Esophagus mucosa (tissue), 1 donor: ENCODE results near the gene PKLR. TPM values are rescaled to one million over a fixed set of nuclear protein-coding genes. Genes with fewer than 3 reads are reported as not detected.

ENCODE experiments used
- ATAC-seq: fragments of 200-7000 bp; cut with Tn5 transposase; one replicate; pipeline ENCODE4 v1.9.1; 2020
- total RNA-seq: library from RNA; stranded (reverse); gene quantifications from one replicate; pipeline ENCODE4 v1.2.4, GENCODE V29; 2023
- donor health status: DM: yes; HTN: yes; CAD: no.

Gene PKLR
- total RNA-seq, 1 donor from 2014 or later, result 0.20 TPM

DNA sequence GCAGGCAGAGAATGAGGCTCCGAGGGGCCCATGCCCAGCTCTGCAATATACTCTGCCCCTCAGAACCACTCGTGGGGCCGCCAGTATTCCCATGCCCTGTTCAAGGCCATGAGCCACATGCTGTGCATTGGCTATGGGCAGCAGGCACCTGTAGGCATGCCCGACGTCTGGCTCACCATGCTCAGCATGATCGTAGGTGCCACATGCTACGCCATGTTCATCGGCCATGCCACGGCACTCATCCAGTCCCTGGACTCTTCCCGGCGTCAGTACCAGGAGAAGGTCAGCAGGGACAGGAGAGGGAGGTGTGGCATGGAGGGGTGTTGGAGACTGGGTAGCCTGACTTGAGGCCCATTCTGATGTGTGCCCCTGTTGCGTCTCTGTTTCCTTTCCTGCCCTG lies 16.8 kb downstream of the PKLR start:
- no peak for ATAC-seq

- no peak for ATAC-seq
Measured at GRCh38 chr1:155282488-155283091, 18.6 kb downstream of the PKLR start.

DNA sequence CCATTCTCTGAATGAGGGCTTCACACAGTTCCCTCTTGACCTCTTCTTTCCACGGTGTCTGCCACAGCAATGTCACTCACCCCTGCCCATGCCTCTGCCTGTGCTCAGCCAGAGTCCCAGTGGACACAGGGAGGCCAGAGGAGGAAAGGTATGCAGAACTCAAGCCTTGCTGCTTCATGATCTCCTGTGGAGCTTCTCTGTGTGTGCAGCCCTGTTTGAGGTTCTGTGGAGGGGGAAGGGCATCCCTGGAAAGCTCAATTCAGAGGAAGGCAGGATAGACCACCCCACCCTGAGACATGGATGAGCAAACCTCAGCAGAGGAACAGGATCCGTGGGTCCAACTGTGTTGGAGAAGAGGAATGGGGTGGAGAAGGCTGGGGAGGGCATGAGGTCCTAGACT lies 22.0 kb downstream of the PKLR start:
- no peak for ATAC-seq

DNA sequence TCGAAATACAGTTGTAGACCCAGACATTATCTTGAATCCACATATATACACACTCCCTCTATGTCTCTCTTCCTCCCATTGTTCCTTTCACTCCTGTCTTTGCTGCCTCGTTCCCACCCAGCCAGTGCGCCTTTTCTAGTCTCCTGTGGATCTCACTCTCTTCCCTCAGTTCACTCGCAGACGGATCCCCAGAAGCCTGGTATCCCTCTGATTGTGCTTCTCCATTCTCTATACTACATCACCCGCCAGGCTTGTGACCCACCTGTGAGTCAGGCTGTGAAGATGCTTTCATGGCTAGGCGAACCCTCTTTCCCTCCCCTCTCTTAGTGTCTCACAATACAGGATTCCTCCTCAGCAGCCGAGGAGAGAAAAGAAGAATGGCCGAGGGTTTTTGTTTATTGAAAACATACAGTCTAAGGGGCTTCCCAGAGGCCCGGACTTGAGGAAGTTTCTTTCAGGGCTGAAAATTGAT lies 22.5 kb downstream of the PKLR start:
- ATAC-seq, result no peak

- ATAC-seq, result peak; percentile 53
Measured at GRCh38 chr1:155277902-155278688, 23.1 kb downstream of the PKLR start.

GRCh38 chr1:155277070-155277901 lies 24.0 kb downstream of the PKLR start, which contains the start of gene HCN3:
TSS of gene HCN3 (plus strand) at chr1:155277463. CDS start at chr1:155277591, 128 bp downstream.
- ATAC-seq, result peak; percentile 89

GRCh38 chr1:155273343-155274245 lies 27.6 kb downstream of the PKLR start, which contains the start of gene CLK2:
TSS of gene CLK2 (minus strand) at chr1:155273504. CDS start at chr1:155270977, 2,527 bp downstream.
- ATAC-seq, result peak; percentile 91

- peak; percentile 9 for ATAC-seq
Measured at GRCh38 chr1:155272466-155273342, 28.5 kb downstream of the PKLR start.

DNA sequence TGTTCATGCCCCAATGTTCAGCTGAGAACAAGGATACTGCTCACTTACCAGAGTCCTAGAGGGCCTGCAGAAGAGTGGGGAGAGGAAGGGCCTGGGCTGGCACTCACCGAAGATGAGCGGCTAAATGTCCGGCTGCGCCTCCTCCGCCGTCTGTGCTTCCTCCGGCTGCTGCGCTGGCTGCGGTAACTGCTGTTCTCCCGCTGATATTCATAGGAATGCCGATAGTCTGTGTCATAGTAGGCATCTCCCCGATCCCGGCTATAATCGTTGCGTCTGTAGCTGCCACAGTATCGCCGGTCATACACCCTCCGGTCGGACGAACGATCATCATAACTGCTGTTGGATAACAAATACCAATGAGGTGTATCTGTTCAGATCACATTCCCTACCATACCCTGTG lies 31.9 kb downstream of the PKLR start:
- no peak for ATAC-seq

GRCh38 chr1:155268630-155269029 lies 32.6 kb downstream of the PKLR start:
- ATAC-seq, result no peak

DNA sequence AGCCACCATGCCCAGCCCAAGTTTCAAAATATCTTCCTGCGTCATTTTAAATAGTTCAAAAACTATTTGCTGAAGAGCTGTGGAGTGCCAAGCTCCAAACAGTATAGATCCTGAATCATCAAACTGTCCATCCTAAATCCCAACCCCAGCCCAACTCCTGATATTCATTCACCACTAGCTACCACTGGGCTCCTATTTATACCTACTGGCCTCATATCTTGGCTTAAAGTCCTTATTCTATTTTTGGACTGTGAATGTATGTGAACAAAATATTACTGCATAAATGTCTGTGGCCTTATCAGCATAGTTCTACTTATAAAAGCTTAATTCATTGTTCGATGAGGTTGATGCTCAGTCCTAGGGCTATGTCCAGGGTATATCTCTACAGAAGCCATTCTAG lies 33.9 kb downstream of the PKLR start:
- ATAC-seq, result no peak

DNA sequence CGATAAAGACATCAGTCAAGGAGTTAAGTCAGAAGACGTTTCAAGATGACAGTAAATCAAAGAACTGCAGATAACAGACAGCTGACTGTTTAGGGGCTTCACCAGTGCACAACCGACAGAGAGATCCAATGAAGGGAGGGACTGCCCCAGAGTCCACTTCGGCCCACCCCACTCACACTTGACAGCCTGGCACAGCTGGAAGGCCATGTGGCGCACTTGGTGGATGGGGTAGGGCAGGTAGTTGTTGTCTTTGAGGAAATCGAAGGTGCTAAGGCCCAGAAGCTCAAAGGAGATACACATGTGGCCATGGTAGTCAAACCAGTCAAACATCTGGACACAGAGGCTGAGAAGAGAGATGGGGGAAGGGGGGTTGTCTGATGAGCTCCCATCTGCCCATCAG lies 34.7 kb downstream of the PKLR start:
- no peak for ATAC-seq

DNA sequence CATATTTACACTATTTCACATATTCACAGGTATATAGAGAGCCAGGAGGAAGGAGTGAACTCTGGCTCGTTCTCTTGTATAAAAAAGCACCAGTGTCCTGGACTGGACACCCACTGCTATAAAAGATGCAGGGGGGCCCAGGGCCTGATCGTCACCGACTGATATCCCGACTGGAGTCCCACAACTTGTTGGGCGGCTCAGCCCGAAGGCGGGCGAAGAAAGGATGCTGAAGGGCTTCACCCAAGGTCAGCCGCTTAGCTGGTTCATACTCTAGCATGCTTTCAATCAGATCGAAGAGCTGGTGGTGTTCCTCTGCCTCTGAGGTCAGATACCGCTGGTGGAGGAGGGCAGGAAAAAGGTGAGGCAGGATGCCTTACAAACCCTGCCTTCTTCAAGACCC lies 38.2 kb downstream of the PKLR start:
- no peak for ATAC-seq

DNA sequence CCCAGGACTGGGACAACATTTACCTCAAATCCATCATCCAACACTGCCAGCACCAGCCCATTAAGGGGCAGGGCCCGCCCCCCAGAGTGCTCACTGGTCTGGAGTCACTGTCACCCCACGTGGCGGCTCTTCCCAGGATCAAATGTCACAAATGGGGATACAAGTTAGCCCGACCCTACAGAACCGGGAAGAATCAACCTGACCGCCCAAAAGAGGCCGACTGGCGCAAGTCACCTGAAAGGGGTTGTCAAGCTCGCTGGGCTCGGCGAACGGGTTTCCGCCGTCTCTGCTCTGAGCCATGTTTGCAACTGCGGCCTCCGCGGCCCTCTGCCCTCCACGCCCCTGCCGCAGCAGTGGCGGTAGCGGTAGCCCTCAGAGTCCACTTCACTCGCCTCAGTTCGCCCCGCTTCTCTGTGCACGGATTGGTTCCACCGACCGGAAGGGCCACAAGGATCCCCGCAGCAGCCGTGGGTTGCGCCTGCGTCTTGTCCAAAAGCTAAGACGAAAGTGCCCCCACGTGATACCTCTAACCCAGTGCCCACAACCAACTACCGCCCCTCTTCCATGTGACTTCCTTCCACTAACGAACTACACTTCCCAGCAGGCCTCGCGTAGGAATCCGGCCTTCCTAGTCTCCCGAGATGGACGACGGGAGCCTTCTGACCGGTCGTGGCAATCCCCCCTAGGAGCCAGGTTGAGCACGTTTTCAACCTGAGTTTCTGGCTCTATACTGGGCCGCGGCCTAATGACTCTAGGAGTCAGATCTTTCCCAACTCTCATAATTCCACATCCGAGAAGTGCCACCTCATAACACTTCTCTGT lies 39.2 kb downstream of the PKLR start, which contains the start of gene SCAMP3:
Gene SCAMP3 (minus strand): TSS at position 509 of the 822 bp plus-strand sequence. CDS start 209 bp downstream, at position 300.
- peak; percentile 95 for ATAC-seq

DNA sequence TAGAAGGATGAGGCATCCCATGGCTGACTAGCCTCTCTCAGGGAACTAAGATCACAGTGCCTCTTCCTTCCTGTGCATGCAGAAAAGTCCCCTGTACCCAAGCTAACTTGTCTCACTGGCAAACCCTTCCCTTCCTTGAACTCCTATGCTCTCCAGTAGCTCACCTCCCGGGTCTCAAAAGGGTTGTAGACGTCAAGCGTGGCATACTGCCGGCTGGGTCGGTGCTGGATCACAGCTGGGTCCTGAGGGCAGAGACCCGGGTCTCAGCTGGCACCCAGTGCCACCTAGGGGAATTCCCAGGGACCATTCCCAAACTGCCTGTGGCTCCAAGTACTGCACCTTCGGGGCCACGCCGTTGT lies 39.8 kb downstream of the PKLR start:
- ATAC-seq, result no peak

DNA sequence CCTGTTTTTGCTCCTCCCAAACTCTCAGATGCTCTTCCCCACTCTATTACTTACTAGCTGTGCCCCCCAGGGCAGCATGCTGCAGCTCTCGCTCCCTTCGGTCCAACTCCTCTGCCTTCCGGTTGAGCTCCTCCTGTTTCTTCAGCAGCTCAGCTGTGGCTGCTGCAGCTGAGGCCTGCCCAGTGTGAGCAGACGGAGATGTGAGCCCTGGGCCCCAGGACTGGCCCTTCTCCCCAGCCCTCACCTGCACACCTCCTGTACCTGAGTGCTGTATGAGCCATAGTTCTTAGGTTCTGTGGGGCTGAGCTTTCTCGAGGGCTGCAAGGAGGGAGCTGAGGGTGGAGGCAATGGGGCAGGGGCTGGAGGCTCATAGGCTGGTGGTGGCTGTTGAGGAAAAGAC lies 41.0 kb downstream of the PKLR start:
- ATAC-seq, result no peak

DNA sequence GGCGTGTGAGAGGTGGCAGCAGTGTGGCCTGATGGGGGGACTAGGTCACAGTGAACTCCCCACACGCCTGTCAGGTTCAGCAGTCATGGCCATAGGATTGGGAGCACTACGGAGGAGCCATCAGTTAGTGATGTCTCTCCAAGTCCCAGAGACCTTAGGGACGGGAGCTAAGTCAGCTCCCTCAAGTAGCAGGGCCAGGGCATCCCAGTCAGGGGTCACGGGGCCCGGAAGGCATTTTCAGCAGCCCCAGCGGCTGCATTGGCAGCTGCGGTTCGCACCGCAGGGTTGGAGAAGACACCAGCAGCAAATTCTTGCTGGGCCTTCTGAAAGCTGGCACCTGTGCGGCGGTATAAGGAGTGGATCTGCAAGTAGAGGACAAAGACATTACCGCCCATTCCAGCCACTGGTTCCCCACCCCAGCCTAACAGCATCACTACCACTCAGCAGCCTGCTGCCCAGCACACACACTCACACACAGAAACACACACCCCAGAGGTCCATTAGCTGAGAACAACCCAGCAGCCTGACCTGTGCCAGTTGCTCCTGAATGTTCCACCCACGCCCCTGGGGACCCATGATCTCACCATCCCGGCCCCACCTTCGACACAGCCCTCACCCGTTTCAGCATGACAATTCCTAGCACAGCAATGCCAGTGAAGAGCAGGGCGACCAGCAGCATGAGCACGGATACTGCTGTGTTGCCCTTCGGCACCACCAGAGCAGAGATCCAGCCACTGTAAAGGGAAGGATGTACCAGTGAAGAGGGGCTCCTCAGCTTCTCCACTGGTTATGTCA lies 45.0 kb downstream of the PKLR start:
- ATAC-seq, result peak; percentile 52

GRCh38 chr1:155255243-155256007 lies 45.8 kb downstream of the PKLR start, which contains the start of gene ENTREP3:
TSS of gene ENTREP3 (minus strand) at chr1:155255483. CDS start at chr1:155254877, 606 bp downstream.
- ATAC-seq, result peak; percentile 68
